Measurements from ENCODE around the gene RGS3.

- TF ChIP-seq, protein P1, sequence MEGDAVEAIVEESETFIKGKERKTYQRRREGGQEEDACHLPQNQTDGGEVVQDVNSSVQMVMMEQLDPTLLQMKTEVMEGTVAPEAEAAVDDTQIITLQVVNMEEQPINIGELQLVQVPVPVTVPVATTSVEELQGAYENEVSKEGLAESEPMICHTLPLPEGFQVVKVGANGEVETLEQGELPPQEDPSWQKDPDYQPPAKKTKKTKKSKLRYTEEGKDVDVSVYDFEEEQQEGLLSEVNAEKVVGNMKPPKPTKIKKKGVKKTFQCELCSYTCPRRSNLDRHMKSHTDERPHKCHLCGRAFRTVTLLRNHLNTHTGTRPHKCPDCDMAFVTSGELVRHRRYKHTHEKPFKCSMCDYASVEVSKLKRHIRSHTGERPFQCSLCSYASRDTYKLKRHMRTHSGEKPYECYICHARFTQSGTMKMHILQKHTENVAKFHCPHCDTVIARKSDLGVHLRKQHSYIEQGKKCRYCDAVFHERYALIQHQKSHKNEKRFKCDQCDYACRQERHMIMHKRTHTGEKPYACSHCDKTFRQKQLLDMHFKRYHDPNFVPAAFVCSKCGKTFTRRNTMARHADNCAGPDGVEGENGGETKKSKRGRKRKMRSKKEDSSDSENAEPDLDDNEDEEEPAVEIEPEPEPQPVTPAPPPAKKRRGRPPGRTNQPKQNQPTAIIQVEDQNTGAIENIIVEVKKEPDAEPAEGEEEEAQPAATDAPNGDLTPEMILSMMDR (conservative IDR thresholded peaks at IDR 0.05), result no peak
- TF ChIP-seq ZFX (IDR thresholded peaks at IDR 0.05), result no peak
These were observed 2.2 kb upstream of the RGS3 start for GRCh38 chr9:113461285-113461684.
